Measurements from ENCODE around the gene MYO1B. TPM values are rescaled to one million over a fixed set of nuclear protein-coding genes. Genes with fewer than 3 reads are reported as not detected.

MYO1B gene
- total RNA-seq, 1 experiment from 2014 or later, result 241 TPM

DNA sequence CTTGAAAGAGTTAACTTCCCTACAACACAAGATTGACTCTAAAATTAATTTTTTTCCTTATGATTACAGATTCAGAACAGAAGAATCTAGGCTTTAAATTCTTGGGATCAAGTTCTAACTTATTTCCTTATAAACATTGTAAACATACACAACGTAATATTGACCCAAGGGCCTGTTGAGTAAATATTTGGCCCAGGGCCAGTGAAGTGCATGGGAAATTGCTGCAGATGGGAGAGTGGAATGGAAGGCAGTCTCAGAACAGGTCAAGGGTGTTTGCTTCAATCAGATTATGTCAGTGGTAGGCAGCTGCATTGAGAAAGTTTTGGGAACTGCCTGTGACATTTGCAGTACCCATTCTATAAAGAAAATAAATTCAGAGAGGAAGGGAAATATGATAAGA lies 137.6 kb downstream of the MYO1B start:
- BruUV-seq (replicated peaks), result no TSS peak
- DNase-seq (ENCODE audit: unreplicated experiment), result peak; percentile 86
- Mint-ChIP-seq H3K27me3 (ENCODE audit: insufficient read depth, unreplicated experiment) (no peaks in the 10 kb centered on the region), H3K4me3 (ENCODE audit: unreplicated experiment) (no peak overlapping the region), H3K36me3 (ENCODE audit: insufficient read depth, unreplicated experiment) (peaks cover 63% of the 10 kb centered on the region), H3K27ac (ENCODE audit: low read depth, unreplicated experiment) (no peak overlapping the region), H3K9me3 (ENCODE audit: unreplicated experiment) (no peaks in the 10 kb centered on the region), H3K4me1 (ENCODE audit: insufficient read depth, unreplicated experiment) (peaks cover 23% of the 10 kb centered on the region)
- TF ChIP-seq, protein P1, sequence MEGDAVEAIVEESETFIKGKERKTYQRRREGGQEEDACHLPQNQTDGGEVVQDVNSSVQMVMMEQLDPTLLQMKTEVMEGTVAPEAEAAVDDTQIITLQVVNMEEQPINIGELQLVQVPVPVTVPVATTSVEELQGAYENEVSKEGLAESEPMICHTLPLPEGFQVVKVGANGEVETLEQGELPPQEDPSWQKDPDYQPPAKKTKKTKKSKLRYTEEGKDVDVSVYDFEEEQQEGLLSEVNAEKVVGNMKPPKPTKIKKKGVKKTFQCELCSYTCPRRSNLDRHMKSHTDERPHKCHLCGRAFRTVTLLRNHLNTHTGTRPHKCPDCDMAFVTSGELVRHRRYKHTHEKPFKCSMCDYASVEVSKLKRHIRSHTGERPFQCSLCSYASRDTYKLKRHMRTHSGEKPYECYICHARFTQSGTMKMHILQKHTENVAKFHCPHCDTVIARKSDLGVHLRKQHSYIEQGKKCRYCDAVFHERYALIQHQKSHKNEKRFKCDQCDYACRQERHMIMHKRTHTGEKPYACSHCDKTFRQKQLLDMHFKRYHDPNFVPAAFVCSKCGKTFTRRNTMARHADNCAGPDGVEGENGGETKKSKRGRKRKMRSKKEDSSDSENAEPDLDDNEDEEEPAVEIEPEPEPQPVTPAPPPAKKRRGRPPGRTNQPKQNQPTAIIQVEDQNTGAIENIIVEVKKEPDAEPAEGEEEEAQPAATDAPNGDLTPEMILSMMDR (IDR thresholded peaks at IDR 0.05; ENCODE audit: unreplicated experiment), result no peak
- intact Hi-C loops (cut with micrococcal nuclease), result no loop called here
- ChIA-PET CTCF (interaction anchor here (1.0 to 1.4 kb wide), 3 partner anchors 119 to 211 kb away, joined by 3 to 5 read pairs (median 4); no protein-coding TSS in a partner anchor), POLR2A (interaction anchor here (0.9 to 1.4 kb wide), 2 partner anchors 11 to 104 kb away, joined by 4 read pairs; no protein-coding TSS in a partner anchor)

DNA sequence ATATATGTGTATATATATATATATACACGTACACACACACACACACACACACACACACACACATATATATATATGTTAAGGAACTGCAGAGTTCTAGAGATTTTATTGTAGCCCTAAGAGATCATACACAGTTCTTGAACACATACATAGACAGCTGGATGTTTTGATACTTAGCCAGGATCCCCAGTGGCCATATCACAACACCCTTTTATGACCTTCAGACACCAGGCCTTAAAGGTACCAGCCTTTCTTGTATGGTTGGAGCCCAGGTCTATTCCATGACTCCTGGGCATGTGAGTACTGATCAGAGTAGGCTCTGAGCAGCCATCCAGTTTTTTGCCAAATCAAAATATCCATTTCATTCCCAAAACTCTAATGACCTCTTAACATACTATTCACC lies 138.3 kb downstream of the MYO1B start:
- H3K27ac Mint-ChIP-seq (ENCODE audit: low read depth, unreplicated experiment), result peak overlapping the region; percentile 42
- ChIA-PET POLR2A (interaction anchor here (1.3 to 1.4 kb wide), 2 partner anchors 10 to 104 kb away, joined by 4 read pairs; no protein-coding TSS in a partner anchor), CTCF (interaction anchor here (0.6 to 1.4 kb wide), 3 partner anchors 118 to 211 kb away, joined by 3 to 5 read pairs (median 3); no protein-coding TSS in a partner anchor)
- no TSS peak for BruUV-seq (replicated peaks)
- DNase-seq (ENCODE audit: unreplicated experiment), result no peak
- peaks cover 16% of the 10 kb centered on the region for H3K4me1 Mint-ChIP-seq (ENCODE audit: insufficient read depth, unreplicated experiment)
- no peaks in the 10 kb centered on the region for H3K27me3 Mint-ChIP-seq (ENCODE audit: insufficient read depth, unreplicated experiment)
- intact Hi-C loops (cut with micrococcal nuclease), result no loop called here
- TF ChIP-seq, protein P1 (IDR thresholded peaks at IDR 0.05; ENCODE audit: unreplicated experiment), result no peak
- no peak overlapping the region for H3K4me3 Mint-ChIP-seq (ENCODE audit: unreplicated experiment)
- no peaks in the 10 kb centered on the region for H3K9me3 Mint-ChIP-seq (ENCODE audit: unreplicated experiment)
- peaks cover 64% of the 10 kb centered on the region for H3K36me3 Mint-ChIP-seq (ENCODE audit: insufficient read depth, unreplicated experiment)

DNA sequence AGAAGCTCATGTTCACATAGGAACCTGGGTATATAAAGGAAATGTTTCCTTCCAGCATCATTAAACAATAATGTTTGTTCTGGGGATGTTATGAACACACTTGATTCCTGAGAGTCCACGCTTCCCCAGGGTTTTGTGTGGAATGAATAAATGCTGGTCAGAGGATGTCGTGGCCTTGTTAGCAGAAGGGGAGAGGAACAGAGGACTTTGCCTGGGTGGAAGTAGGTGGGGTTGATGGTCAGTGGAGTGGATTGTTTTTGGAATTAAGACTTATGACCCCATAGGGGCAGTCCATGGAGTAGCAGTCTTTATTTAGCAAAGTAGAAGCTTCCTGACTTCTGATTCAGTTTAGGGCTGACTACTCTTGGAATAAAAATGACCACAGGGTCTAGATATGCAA lies 139.6 kb downstream of the MYO1B start:
- Mint-ChIP-seq H3K4me3 (ENCODE audit: unreplicated experiment) (no peak overlapping the region), H3K36me3 (ENCODE audit: insufficient read depth, unreplicated experiment) (peaks cover 66% of the 10 kb centered on the region)

DNA sequence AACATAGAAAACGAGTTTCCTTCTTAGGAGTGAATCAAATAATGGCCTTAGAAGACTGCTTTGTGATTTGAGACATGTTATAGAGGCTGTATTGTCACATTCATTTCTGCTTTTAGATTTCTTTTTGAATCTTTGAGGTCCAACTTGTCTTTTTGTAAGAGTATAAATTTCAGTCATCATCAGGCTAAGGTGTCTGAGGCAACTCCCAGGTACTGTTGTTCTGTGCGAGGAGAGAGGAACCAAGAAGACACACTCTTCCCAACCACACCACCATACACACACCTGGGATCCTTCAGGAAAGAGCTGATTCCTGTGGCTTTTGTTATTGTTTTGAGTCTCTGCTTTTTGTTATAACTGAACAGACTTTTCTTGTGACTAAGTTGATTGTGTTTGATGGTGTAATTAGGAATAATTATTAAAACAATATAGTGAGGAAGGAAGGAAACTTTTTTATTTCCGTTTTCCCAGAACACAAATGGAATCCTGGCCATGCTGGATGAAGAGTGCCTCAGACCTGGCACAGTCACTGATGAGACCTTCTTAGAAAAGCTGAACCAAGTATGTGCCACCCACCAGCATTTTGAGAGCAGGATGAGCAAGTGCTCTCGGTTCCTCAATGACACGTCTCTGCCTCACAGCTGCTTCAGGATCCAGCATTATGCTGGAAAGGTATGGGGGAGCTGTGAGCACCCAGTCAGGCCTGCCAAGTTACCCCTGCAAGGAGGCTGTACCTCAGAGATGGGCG lies 140.4 kb downstream of the MYO1B start:
- H3K4me1 Mint-ChIP-seq (ENCODE audit: insufficient read depth, unreplicated experiment), result peaks cover 13% of the 10 kb centered on the region
- TF ChIP-seq, protein P1 (IDR thresholded peaks at IDR 0.05; ENCODE audit: unreplicated experiment), result no peak
- CTCF ChIA-PET, result interaction anchor here (0.7 to 2.3 kb wide), 3 partner anchors 100 to 366 kb away, joined by 3 to 8 read pairs (median 4); no protein-coding TSS in a partner anchor
- no peaks in the 10 kb centered on the region for H3K27me3 Mint-ChIP-seq (ENCODE audit: insufficient read depth, unreplicated experiment)
- no TSS peak for BruUV-seq (replicated peaks)
- H3K36me3 Mint-ChIP-seq (ENCODE audit: insufficient read depth, unreplicated experiment), result peaks cover 71% of the 10 kb centered on the region
- intact Hi-C loops (cut with micrococcal nuclease), result no loop called here
- H3K9me3 Mint-ChIP-seq (ENCODE audit: unreplicated experiment), result no peaks in the 10 kb centered on the region
- H3K27ac Mint-ChIP-seq (ENCODE audit: low read depth, unreplicated experiment), result no peak overlapping the region
- no peak overlapping the region for H3K4me3 Mint-ChIP-seq (ENCODE audit: unreplicated experiment)
- no peak for DNase-seq (ENCODE audit: unreplicated experiment)
- POLR2A ChIA-PET, result interaction anchor here (0.5 to 1.3 kb wide), 4 partner anchors 138 to 308 kb away, joined by 3 read pairs; no protein-coding TSS in a partner anchor

More for the DNA sequence above, 139.6 kb downstream of the MYO1B start:
- no peak for DNase-seq (ENCODE audit: unreplicated experiment)
- intact Hi-C loops (cut with micrococcal nuclease), result no loop called here
- ChIA-PET POLR2A (interaction anchor here (0.6 to 1.3 kb wide), 5 partner anchors 11 to 215 kb away, joined by 3 to 4 read pairs (median 3); no protein-coding TSS in a partner anchor), CTCF (interaction anchor here (2.3 kb wide), 1 partner anchor 116 kb away, joined by 8 read pairs; no protein-coding TSS in a partner anchor)
- H3K27ac Mint-ChIP-seq (ENCODE audit: low read depth, unreplicated experiment), result no peak overlapping the region
- peaks cover 13% of the 10 kb centered on the region for H3K4me1 Mint-ChIP-seq (ENCODE audit: insufficient read depth, unreplicated experiment)
- H3K9me3 Mint-ChIP-seq (ENCODE audit: unreplicated experiment), result no peaks in the 10 kb centered on the region
- no peaks in the 10 kb centered on the region for H3K27me3 Mint-ChIP-seq (ENCODE audit: insufficient read depth, unreplicated experiment)
- no TSS peak for BruUV-seq (replicated peaks)
- TF ChIP-seq, protein P1 (IDR thresholded peaks at IDR 0.05; ENCODE audit: unreplicated experiment), result no peak

All from MCF 10A (cell line).